GM12872 (cell line): ENCODE data around the gene FAM124B.

Source experiments
- CTCF ChIP-seq: IDR thresholded peaks from 3 replicates; pipeline ENCODE4 v1.5.1; 2011; ENCODE audit warnings: low read depth, mild to moderate bottlenecking, low read length, moderate library complexity; ENCODE audit not compliant: insufficient read depth

Gene FAM124B

GRCh38 chr2:224404796-224405195, 2.9 kb upstream of the FAM124B start:
- no peak for TF ChIP-seq CTCF

GRCh38 chr2:224403657-224404056, 1.8 kb upstream of the FAM124B start:
- no peak for TF ChIP-seq CTCF

GRCh38 chr2:224400886-224401632, 848 bp downstream of the FAM124B start:
- TF ChIP-seq CTCF: no peak

- TF ChIP-seq CTCF: no peak
Observed at GRCh38 chr2:224400174-224400810, 1.6 kb downstream of the FAM124B start.

- no peak for TF ChIP-seq CTCF
Observed at GRCh38 chr2:224398289-224398688, 3.6 kb downstream of the FAM124B start.

- TF ChIP-seq CTCF: no peak
Observed at GRCh38 chr2:224395620-224396390, 6.1 kb downstream of the FAM124B start.

GRCh38 chr2:224393157-224393872, 8.6 kb downstream of the FAM124B start:
- TF ChIP-seq CTCF: no peak
